GM18520 (cell line): ENCODE measurements around the gene AQP12B.
"Not testable (repeated sequence)": the region's sequence is repeated elsewhere in the genome, so short reads cannot be mapped to it uniquely, and the experiment has no call there.

ENCODE experiments used
- ATAC-seq: cut with Tn5 transposase; IDR thresholded peaks from one replicate; pipeline ENCODE4 v1.9.1; 2021; ENCODE audit not compliant: unreplicated experiment

AQP12B gene

DNA sequence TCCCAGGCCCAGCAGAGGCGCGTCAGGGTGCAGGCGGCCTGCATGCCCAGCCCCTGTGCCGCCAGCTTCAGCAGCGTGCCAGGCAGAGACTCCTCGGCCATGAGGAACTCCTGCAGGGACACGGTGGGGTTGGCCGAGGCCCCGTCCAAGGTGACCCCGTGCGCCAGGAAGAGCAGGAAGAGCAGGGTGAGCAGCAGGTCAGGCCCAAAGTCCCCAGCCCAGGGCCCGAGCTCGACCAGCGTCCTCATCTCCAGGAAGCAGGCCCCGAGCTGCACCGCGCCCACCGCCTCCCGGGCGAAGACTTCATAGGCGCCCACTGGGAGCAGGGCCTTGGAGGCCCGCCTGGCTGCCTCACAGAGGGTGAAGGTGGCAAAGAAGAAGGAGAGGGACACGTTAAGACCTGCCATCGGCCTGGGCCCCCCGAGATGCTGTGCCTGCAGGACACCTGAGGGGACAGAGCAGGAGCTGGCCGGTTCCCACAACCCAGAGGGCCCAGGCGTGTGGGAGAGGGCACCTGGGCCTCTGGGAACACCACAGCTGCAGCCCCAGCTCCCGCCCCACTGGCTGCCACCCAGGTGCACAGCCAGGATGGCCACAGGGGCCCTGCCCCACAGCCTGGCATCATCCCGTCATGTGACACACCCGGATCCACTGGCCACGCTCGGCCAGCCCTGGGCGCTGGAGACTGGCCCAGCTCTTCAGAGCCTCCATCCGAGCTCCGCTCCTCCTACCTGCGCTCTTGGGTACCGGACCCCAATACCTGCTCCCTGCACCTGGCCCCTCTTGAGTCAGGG is at the start of gene AQP12B:
Gene AQP12B (minus strand): TSS at position 455 of the 794 bp plus-strand sequence. CDS start 48 bp downstream, at position 407.
- not testable (repeated sequence) for ATAC-seq

- ATAC-seq = no peak
Observed at GRCh38 chr2:240732184-240732583, 49.5 kb upstream of the AQP12B start.

- no peak for ATAC-seq
Observed at GRCh38 chr2:240731178-240731545, 48.5 kb upstream of the AQP12B start.

DNA sequence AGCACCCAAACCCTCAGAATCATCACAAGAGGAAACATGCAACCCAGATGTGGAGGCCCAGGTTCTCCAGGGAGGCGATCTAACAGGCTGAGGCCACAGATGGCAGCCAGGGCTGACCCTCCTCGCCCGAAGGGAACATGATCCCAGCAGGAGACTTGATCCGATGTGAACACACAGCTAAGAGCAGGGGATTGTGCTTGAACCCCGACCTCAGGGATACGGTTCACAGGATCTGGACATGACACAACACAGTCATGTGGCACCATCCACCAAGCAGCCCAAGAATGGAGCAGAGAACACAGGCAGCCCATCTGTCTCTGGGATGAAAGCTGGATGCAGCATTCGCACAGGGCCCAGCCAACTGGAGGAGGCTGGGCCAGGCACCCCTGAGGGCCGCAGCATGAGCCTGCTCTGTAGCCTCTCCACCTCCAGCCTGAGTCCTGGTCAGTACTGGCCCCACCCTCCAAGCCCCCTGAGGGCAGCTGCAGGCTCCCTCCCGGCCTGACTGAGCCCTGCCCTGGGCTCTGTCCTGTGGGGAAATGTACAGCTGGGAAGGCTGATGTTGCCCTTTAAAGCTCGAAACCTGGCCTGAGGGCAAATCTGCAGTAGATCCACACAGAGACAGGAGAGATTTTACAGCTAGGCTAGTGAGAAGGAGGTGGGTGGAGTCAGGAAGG is 48.0 kb upstream of the AQP12B start:
- ATAC-seq = no peak

- no peak for ATAC-seq
Observed at GRCh38 chr2:240728827-240729226, 46.1 kb upstream of the AQP12B start.

DNA sequence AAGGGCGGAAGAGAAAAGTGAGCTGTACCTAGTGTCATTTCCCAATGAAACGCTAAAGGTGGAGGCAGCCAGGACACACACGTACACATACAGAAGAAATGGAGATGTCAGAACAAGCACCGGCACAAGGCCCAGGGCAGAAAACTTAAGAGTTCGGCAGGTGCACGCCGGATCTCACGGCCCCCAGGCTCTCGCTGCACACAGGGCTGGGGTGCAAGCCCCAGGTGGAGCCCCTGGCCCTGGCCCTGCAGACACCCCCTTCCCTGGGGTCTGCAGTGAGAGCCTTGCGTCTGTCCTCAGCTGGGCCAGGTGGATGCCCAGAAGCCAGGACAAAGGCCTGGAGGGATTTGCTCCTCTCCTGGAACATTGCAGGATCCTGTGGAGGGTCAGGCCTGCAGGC is 45.7 kb upstream of the AQP12B start:
- ATAC-seq = no peak

- no peak for ATAC-seq
Observed at GRCh38 chr2:240727913-240728312, 45.2 kb upstream of the AQP12B start.

GRCh38 chr2:240727439-240727838 is 44.8 kb upstream of the AQP12B start:
- no peak for ATAC-seq

DNA sequence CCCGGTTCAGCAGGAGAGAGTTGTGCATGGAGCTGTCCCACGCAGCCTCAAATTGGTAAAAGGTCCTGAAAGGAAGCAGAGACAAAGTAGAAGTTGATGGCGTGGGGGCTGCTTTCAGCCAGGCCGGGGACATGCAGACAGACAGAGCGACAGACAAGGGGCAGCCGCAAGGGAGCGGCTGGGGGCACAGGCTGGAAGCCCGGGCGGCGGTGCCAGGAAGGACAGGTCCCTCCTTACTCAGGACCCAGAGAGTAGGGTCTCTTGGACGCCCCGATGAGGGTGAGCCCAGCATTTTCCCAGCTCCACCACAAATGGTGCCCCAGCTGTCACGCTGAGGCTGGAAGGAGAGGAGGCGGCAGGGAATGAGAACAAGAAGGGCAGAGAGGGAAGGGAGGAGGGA is 44.2 kb upstream of the AQP12B start:
- ATAC-seq = no peak

DNA sequence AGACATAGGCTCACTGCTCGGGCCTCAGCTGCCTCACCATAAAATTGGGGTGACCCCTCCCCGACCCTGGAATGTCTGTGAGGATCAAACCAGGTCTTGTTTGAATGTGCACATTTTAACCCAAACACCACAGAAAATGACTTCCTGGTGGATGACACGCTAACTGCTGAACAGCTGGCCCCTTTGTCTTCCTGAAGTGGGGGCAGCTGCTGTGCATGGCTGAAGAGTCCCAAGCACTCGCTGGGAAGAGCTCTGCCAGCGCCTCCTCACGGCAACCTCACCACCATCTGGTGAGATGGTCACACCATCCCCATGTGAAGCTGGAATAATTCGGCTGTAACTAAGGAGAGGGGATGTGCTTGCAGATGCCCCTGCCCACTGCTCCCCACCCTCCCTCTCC is 43.0 kb upstream of the AQP12B start:
- ATAC-seq = no peak

- ATAC-seq = no peak
Observed at GRCh38 chr2:240725266-240725665, 42.6 kb upstream of the AQP12B start.

DNA sequence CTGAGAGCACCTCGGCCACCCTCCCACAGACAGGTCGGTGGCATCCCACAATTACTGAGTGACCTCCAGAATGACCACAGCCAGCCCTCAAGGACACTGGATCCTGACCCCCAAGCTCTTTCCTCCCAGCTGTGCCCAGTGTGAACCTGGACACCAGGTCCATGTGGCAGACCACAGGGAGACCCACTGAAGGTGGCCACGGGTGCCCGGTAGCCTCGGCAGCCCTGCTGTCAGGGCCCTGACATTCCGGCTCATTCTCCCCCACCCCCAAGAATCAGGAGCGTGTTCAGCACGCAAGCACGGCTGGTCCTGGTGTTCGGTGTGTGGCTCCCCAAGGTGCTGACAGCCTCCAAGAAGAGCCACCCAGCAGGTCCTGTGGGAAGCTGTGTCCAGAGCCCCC is 41.7 kb upstream of the AQP12B start:
- ATAC-seq = no peak

DNA sequence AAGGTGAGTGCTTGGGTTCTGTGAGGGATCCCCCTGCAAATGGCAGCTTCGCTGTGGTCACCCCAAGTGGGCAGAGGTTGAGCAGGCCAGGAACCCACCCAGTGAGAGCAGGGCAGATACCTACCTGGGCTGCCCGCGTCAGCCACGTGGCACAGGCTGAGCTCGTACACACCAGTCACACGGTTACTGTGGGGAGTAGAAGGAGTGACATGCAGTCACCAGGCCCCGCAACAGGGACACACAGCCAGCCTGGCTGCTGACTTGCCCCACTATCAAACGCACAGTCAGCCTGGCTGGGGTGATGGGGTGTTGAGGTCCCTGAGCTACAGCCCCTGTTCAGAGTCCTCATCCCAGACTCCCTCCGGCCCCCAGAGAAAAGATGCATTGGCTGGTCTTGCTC is 41.2 kb upstream of the AQP12B start:
- ATAC-seq = no peak

DNA sequence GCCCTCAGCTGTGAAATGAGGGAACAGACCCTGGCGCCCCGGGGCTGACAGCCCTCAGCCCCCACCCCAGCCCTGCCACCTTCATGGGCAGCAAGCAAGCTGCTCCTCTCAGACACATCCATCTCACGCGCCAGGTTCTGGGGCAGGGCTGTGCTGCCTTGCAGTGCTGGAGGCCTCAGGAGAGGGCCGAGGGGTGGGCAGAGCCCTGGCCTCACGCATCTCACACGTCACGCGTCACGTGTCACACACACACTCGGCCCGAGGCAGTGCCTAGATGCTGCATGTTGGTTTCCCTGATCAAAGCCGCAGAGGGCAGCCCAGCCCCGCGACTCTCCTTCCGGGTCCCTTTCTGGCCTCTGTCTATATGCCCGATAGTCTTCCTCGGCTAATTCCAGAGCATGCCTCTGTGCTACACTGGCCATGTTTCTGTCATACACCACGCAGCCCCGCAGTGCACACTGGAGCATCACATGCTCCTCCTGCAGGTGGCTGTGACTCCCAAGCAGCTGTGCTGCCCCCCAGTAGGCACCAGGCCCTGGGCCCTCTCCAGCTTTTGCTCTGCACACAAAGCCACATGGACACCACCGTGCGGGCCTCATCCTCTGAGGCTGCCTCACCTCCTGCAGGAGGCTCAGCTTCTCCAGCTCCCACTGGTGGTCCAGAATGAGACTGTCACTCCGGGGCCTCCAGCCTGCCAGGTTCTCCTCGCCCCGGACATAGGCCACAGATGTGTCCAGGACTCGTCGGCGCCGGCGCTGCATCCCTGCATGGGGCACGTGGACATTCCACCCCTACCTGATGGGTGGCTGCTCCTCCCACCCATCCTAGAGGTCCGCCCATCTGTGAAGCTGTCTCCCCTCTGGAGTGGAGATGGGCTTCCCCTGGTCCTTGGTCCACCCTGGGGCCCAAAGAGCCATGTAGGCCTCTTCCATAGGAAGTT is 40.4 kb upstream of the AQP12B start:
- no peak for ATAC-seq

- ATAC-seq = no peak
Observed at GRCh38 chr2:240722376-240722775, 39.7 kb upstream of the AQP12B start.

GRCh38 chr2:240721596-240722180 is 39.0 kb upstream of the AQP12B start:
- ATAC-seq = no peak

DNA sequence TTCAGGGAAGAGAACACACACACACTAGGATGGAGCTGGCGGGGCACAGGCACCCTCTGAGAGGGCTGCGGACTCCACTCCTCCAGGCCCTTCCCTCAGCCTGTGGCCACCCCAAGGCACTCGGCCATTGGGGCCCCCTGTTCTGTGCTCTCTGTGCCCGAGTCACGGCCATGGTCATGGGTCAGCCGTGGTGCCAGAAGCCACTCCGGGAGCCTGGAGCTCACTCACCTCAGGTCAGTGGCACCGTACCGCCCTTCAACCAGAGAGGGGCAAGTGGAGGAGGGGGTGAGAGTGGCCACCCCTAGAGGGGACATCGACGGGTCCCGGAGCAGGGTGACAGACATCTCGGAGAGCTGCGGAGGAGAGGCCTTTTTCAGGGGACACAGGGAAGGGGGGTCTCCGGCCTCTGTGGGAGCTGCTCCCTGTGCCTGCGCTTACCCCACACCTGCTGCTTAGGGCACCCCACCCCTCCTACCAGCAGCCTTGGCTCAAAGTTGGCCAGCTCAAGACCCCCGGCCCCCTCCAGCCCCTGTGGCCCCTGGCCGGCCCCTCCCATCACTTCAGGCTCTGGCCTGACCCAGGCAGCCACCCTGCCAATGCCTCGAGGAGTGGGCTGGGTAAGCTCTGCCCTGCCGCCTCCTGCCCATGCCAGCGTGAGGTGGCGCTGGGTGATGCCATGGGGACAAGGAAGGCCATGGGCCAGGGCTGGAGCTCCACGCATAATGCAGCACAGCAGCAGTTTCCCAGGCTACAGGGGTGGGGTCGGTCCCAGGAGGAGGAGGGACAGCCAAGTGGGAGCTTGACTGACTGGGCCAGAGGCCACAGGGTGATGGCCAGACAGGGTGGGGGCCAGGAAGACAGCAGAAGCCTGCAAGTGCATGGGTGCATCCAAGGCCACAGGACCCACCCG is 38.3 kb upstream of the AQP12B start:
- ATAC-seq = no peak

GRCh38 chr2:240719676-240720545 is 37.2 kb upstream of the AQP12B start:
- no peak for ATAC-seq

- ATAC-seq = no peak
Observed at GRCh38 chr2:240718896-240719490, 36.3 kb upstream of the AQP12B start.
